A549 (cell line): ENCODE measurements around the gene KAT8.

Source experiments
- ELK1 ChIP-seq: fragments of 150-350 bp; IDR thresholded peaks from 2 replicates; pipeline ENCODE4 v1.6.1; 2014; ENCODE audit warnings: low read depth, mild to moderate bottlenecking, low read length
- TF ChIP-seq, protein P1 (sequence below): fragments of >200 bp; sonication (Bioruptor Twin); formaldehyde crosslinking; IDR thresholded peaks from 3 replicates; pipeline ENCODE4 v1.5.1; 2016

- TF ChIP-seq, protein P1, sequence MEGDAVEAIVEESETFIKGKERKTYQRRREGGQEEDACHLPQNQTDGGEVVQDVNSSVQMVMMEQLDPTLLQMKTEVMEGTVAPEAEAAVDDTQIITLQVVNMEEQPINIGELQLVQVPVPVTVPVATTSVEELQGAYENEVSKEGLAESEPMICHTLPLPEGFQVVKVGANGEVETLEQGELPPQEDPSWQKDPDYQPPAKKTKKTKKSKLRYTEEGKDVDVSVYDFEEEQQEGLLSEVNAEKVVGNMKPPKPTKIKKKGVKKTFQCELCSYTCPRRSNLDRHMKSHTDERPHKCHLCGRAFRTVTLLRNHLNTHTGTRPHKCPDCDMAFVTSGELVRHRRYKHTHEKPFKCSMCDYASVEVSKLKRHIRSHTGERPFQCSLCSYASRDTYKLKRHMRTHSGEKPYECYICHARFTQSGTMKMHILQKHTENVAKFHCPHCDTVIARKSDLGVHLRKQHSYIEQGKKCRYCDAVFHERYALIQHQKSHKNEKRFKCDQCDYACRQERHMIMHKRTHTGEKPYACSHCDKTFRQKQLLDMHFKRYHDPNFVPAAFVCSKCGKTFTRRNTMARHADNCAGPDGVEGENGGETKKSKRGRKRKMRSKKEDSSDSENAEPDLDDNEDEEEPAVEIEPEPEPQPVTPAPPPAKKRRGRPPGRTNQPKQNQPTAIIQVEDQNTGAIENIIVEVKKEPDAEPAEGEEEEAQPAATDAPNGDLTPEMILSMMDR: no peak
- TF ChIP-seq ELK1: no peak
Measured at GRCh38 chr16:31108794-31109558, 8.5 kb upstream of the KAT8 start.
